ENCODE results near the gene IQSEC1.

DNA sequence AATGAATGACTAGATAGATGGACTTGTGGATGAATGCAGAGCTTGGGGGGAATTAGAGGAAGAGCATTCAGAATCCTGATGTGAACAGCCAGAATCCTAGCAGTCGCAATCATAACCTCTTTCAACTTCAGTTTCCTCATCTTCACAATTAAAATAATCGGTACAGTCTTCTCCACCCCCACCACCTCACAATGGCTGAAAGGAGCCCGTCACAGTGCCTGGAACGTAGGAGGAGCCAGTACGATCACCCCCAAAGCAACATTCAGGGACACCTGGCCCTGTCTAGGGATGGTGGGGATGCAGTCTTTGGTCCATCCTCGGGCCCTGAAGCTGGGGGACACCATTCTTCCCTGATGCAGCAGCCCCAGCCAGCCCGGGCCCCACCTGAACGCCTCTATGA lies 151.5 kb downstream of the IQSEC1 start:
- no peak for TF ChIP-seq POLR2A (IDR thresholded peaks at IDR 0.05)
- TF ChIP-seq, protein P1, sequence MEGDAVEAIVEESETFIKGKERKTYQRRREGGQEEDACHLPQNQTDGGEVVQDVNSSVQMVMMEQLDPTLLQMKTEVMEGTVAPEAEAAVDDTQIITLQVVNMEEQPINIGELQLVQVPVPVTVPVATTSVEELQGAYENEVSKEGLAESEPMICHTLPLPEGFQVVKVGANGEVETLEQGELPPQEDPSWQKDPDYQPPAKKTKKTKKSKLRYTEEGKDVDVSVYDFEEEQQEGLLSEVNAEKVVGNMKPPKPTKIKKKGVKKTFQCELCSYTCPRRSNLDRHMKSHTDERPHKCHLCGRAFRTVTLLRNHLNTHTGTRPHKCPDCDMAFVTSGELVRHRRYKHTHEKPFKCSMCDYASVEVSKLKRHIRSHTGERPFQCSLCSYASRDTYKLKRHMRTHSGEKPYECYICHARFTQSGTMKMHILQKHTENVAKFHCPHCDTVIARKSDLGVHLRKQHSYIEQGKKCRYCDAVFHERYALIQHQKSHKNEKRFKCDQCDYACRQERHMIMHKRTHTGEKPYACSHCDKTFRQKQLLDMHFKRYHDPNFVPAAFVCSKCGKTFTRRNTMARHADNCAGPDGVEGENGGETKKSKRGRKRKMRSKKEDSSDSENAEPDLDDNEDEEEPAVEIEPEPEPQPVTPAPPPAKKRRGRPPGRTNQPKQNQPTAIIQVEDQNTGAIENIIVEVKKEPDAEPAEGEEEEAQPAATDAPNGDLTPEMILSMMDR (IDR thresholded peaks at IDR 0.05): no peak

All from Peyer's patch (tissue), 4 donors.